GM12878 (cell line): Measurements from ENCODE around the gene MYCN. TPM values are rescaled to one million over a fixed set of nuclear protein-coding genes. Genes with fewer than 3 reads are reported as not detected.

Source experiments
- ATAC-seq: fragments of 200-7000 bp; cut with Tn5 transposase; 3 replicates; pipeline ENCODE4 v1.9.1; 2020; ENCODE audit warnings: mild to moderate bottlenecking, moderate library complexity
- BruUV-seq: library from RNA; stranded (reverse); fragments of 400-500 nt; replicated peaks from 2 replicates; lab custom pipeline; 2021; lab: Mats Ljungman, UMichigan
- CTCF ChIA-PET: fragments of 300-600 bp; sonication (Branson Sonifier 250); formaldehyde crosslinking; extraction: SDS; loops from one replicate; lab custom pipeline; 2021; ENCODE audit warnings: inconsistent platforms; lab: Yijun Ruan, JAX
- POLR2A ChIA-PET: fragments of 350-600 bp; formaldehyde crosslinking; extraction: SDS; loops from one replicate; lab custom pipeline; 2021; ENCODE audit warnings: inconsistent platforms; lab: Charles Lee
- RAD21 ChIA-PET: fragments of 300-600 bp; sonication (Branson Sonifier 250); formaldehyde crosslinking; loops from one replicate; lab custom pipeline; 2023; ENCODE audit warnings: antibody characterized with exemption; ENCODE audit not compliant: unreplicated experiment; lab: Charles Lee
- SMC1A ChIA-PET: fragments of 300-600 bp; sonication (Branson Sonifier 250); formaldehyde crosslinking; loops from one replicate; lab custom pipeline; 2023; ENCODE audit not compliant: unreplicated experiment, uncharacterized antibody; lab: Charles Lee
- DNase-seq: peaks from one replicate; pipeline ENCODE4 v3.0.0-alpha.2; 2011; ENCODE audit warnings: low read depth, low spot score
- FAIRE-seq: peaks from 3 replicates; lab custom pipeline; 2011; peaks lifted over from hg19 to GRCh38; lab: Jason Lieb, UNC
- H2AFZ ChIP-seq: 2 replicates; pipeline ENCODE4 v1.6.0; 2011; ENCODE audit warnings: low read depth, low read length, control low read depth; ENCODE audit not compliant: control insufficient read depth
- H3K27ac ChIP-seq: 2 replicates; pipeline ENCODE4 v1.5.1; 2011; ENCODE audit warnings: control low read depth; ENCODE audit not compliant: control insufficient read depth, insufficient read depth
- H3K27me3 ChIP-seq, 2 experiments: replicated peaks in 1 of 2; 2 replicates each; pipeline versions ENCODE4 v1.6.0 to v1.6.1; 2011; ENCODE audit warnings: low read length in 1 of 2; ENCODE audit not compliant: control insufficient read depth in 2 of 2, insufficient read depth in 2 of 2
- H3K36me3 ChIP-seq, 2 experiments: 2 replicates each; pipeline ENCODE4 v1.5.1; 2011; ENCODE audit warnings: low read length in 1 of 2; ENCODE audit not compliant: control insufficient read depth in 2 of 2, insufficient read depth in 2 of 2
- H3K4me1 ChIP-seq: 2 replicates; pipeline ENCODE4 v1.6.1; 2011; ENCODE audit warnings: mild to moderate bottlenecking, low read length, moderate library complexity, mixed read lengths; ENCODE audit not compliant: control insufficient read depth, insufficient read depth
- H3K4me2 ChIP-seq: 2 replicates; pipeline ENCODE4 v1.6.0; 2011; ENCODE audit warnings: control low read depth; ENCODE audit not compliant: control insufficient read depth, insufficient read depth
- H3K4me3 ChIP-seq: fragments of 200-600 bp; sonication (generic); 2 replicates; pipeline ENCODE4 v1.5.1; 2016
- H3K79me2 ChIP-seq: 2 replicates; pipeline ENCODE4 v1.6.0; 2011; ENCODE audit warnings: low read length; ENCODE audit not compliant: control insufficient read depth, insufficient read depth
- H3K9ac ChIP-seq: 2 replicates; pipeline ENCODE4 v1.8.0; 2011; ENCODE audit warnings: low read length, control low read depth, mixed read lengths; ENCODE audit not compliant: control insufficient read depth, insufficient read depth
- H3K9me3 ChIP-seq: replicated peaks from 3 replicates; pipeline ENCODE4 v1.5.1; 2011; ENCODE audit warnings: mild to moderate bottlenecking, low read length; ENCODE audit not compliant: control insufficient read depth, insufficient read depth
- H4K20me1 ChIP-seq: 2 replicates; pipeline ENCODE4 v1.6.0; 2011; ENCODE audit not compliant: control insufficient read depth, insufficient read depth
- CUX1 ChIP-seq: IDR thresholded peaks from 2 replicates; pipeline ENCODE4 v1.6.1; 2012; ENCODE audit warnings: improper control_type of control experiment, low read depth, low read length; ENCODE audit not compliant: insufficient replicate concordance
- DPF2 ChIP-seq: fragments of 450-650 bp; IDR thresholded peaks from 2 replicates; pipeline ENCODE4 v1.6.1; 2017; ENCODE audit warnings: mild to moderate bottlenecking
- MYC ChIP-seq: IDR thresholded peaks from 2 replicates; pipeline ENCODE4 v1.6.1; 2011; ENCODE audit warnings: mild to moderate bottlenecking, low read length, moderate library complexity, inconsistent platforms; ENCODE audit not compliant: insufficient read depth, insufficient replicate concordance, insufficient read length, severe bottlenecking
- PAX5 ChIP-seq: IDR thresholded peaks from 2 replicates; pipeline ENCODE4 v1.6.1; 2011; ENCODE audit warnings: low read depth, low read length, borderline replicate concordance
- POLR2AphosphoS2 ChIP-seq: IDR thresholded peaks from 2 replicates; pipeline ENCODE4 v1.6.1; 2011; ENCODE audit warnings: low read depth, mild to moderate bottlenecking, low read length, improper control_type of control experiment, moderate library complexity
- PRDM15 ChIP-seq: fragments of 450-650 bp; formaldehyde crosslinking; IDR thresholded peaks from 2 replicates; pipeline ENCODE4 v1.4.0; 2020; ENCODE audit warnings: mild to moderate bottlenecking, moderate library complexity
- TAF1 ChIP-seq: IDR thresholded peaks from 2 replicates; pipeline ENCODE4 v1.6.1; 2011; ENCODE audit warnings: mild to moderate bottlenecking, low read depth, low read length, borderline replicate concordance
- TBL1XR1 ChIP-seq: IDR thresholded peaks from 2 replicates; pipeline ENCODE4 v1.6.1; 2012; ENCODE audit warnings: low read depth, low read length, improper control_type of control experiment
- TCF12 ChIP-seq: IDR thresholded peaks from 2 replicates; pipeline ENCODE4 v1.6.1; 2011; ENCODE audit warnings: low read depth, mild to moderate bottlenecking, low read length
- USF2 ChIP-seq: IDR thresholded peaks from 2 replicates; pipeline ENCODE4 v1.6.1; 2011; ENCODE audit warnings: low read depth, low read length, improper control_type of control experiment, borderline replicate concordance
- ZBTB33 ChIP-seq: fragments of 450-650 bp; IDR thresholded peaks from 2 replicates; pipeline ENCODE4 v1.6.1; 2017; ENCODE audit warnings: mild to moderate bottlenecking
- WGBS: methylation state at CpG from one replicate; pipeline ENCODE4 v1.1.6; 2016; ENCODE audit warnings: low lambda C conversion rate; ENCODE audit not compliant: insufficient replicate concordance, insufficient coverage; ENCODE audit errors: missing lambda C conversion rate; 5-methylcytosine and 5-hydroxymethylcytosine counted together
- in situ Hi-C: fragments of 300-500 bp; cut with MboI; formaldehyde crosslinking; loops from 9 replicates; pipeline ENCODE4 v1.14.3; 2018; ENCODE audit warnings: mixed read lengths
- intact Hi-C: fragments of 100-400 bp; cut with micrococcal nuclease; formaldehyde crosslinking; loops from one replicate; pipeline ENCODE4 v1.14.2; 2022; ENCODE audit not compliant: unreplicated experiment
- polyA plus RNA-seq, 11 experiments: library from polyadenylated mRNA; depleted of rRNA in 4 of 11; unstranded in 6 of 11; stranded (reverse) in 5 of 11; fragments of >200 nt; fragmentation: Nextera tagmentation in 4 of 11; fragmentation: Illumina TruSeq in 1 of 11; extraction: Ambion mirVana in 4 of 11; extraction: Trizol in 1 of 11; gene quantifications; 1 replicate in 1 of 11; 2 replicates in 10 of 11; pipeline versions ENCODE4 v1.2.1 to v1.2.3, GENCODE V29; 2011 to 2016; ENCODE audit warnings: inconsistent platforms in 2 of 11, missing spikeins in 2 of 11, low read depth in 1 of 11
- total RNA-seq, 4 experiments: library from RNA; depleted of rRNA in 3 of 4; stranded (reverse); fragments of >200 nt in 3 of 4; fragmentation: Illumina TruSeq in 1 of 4; extraction: Trizol in 1 of 4; gene quantifications; 2 replicates each; pipeline versions ENCODE4 v1.2.1 to v1.2.3, GENCODE V29; 2013 to 2021

The MYCN gene
- total and polyA plus RNA-seq, 10 of the 15 experiments (the other 5 are each of a cell fraction or from before 2014, with no cell fraction given): not detected

- FAIRE-seq (no peak), ATAC-seq (no peak), DNase-seq (no peak)
- Histone ChIP-seq H3K27me3 (no peaks in the 10 kb centered on the region; a peak in 2 of 4 replicates), H2AFZ (no peak overlapping the region), H3K9me3 (no peaks in the 10 kb centered on the region), H3K27ac (no peak overlapping the region), H4K20me1 (no peaks in the 10 kb centered on the region), H3K79me2 (no peaks in the 10 kb centered on the region), H3K4me1 (no peaks in the 10 kb centered on the region), H3K4me3 (no peak overlapping the region), H3K4me2 (no peak overlapping the region), H3K36me3 (no peaks in the 10 kb centered on the region), H3K9ac (no peak overlapping the region)
- intact Hi-C loops (no loop called here), in situ Hi-C loops (no loop called here)
- 38% methylated on average over 10 of the region's 10 CpGs for WGBS
- ChIA-PET RAD21 (no interaction called here), CTCF (interaction anchor here (0.6 kb wide), 1 partner anchor 232 kb away, joined by 3 read pairs; no protein-coding TSS in a partner anchor), POLR2A (no interaction called here), SMC1A (no interaction called here)
- BruUV-seq: no TSS peak
- TF ChIP-seq CUX1 (no peak), TBL1XR1 (no peak), POLR2AphosphoS2 (no peak), ZBTB33 (no peak), DPF2 (no peak), MYC (no peak), PAX5 (no peak), TCF12 (no peak), PRDM15 (CRISPR knock-in tag) (no peak), TAF1 (no peak), USF2 (no peak)
These were observed 25.6 kb upstream of the MYCN start for GRCh38 chr2:15914596-15915385.
